HFFc6 (cell line): ENCODE results near the gene STAC. TPM values are rescaled to one million over a fixed set of nuclear protein-coding genes. Genes with fewer than 3 reads are reported as not detected.

ENCODE experiments used
- DNase-seq: peaks from one replicate; pipeline ENCODE4 v3.0.0-alpha.2; 2018
- H3K27ac Mint-ChIP-seq: 2 replicates; pipeline ENCODE4 v1.8.0; 2020; ENCODE audit warnings: mild to moderate bottlenecking, mixed read lengths
- H3K27me3 Mint-ChIP-seq: 2 replicates; pipeline ENCODE4 v1.8.0; 2021; ENCODE audit warnings: mild to moderate bottlenecking, moderate library complexity, mixed read lengths; ENCODE audit not compliant: insufficient read depth
- H3K36me3 Mint-ChIP-seq: 2 replicates; pipeline ENCODE4 v1.8.0; 2021; ENCODE audit warnings: low read depth, mixed read lengths
- H3K4me1 Mint-ChIP-seq: 2 replicates; pipeline ENCODE4 v1.8.0; 2020; ENCODE audit warnings: low read depth, mixed read lengths
- H3K4me3 Mint-ChIP-seq: 2 replicates; pipeline ENCODE4 v1.8.0; 2020; ENCODE audit warnings: mild to moderate bottlenecking, moderate library complexity, mixed read lengths
- H3K9me3 Mint-ChIP-seq: 2 replicates; pipeline ENCODE4 v1.8.0; 2020; ENCODE audit warnings: mild to moderate bottlenecking, mixed read lengths
- CTCF ChIP-seq: fragments of 200-600 bp; sonication (generic); IDR thresholded peaks from 2 replicates; pipeline ENCODE4 v1.5.0; 2021; ENCODE audit warnings: antibody characterized with exemption, mild to moderate bottlenecking
- total RNA-seq, 6 experiments: library from RNA; stranded (reverse); fragmentation: NEBNext Ultra II Directional; extraction: Animal tissue kit (Norgen Biotek cat#: 25700); gene quantifications; 2 replicates in 1 of 6; 3 replicates in 5 of 6; pipeline ENCODE4 v1.2.3, GENCODE V29; 2021

Gene STAC
- total RNA-seq, 6 experiments from 2014 or later: not detected

- no peaks in the 10 kb centered on the region for H3K36me3 Mint-ChIP-seq
- H3K4me3 Mint-ChIP-seq: no peak overlapping the region
- no peaks in the 10 kb centered on the region for H3K4me1 Mint-ChIP-seq
- TF ChIP-seq CTCF: no peak
- no peaks in the 10 kb centered on the region; the same call in 1 of the 2 replicates for H3K9me3 Mint-ChIP-seq
- DNase-seq: no peak
- peaks cover 2% of the 10 kb centered on the region; the same call in 1 of the 2 replicates for H3K27me3 Mint-ChIP-seq
- H3K27ac Mint-ChIP-seq: no peak overlapping the region
These were observed 168.4 kb downstream of the STAC start for GRCh38 chr3:36548712-36549111.

GRCh38 chr3:36557021-36557707, 176.9 kb downstream of the STAC start:
- no peak for TF ChIP-seq CTCF
- H3K4me1 Mint-ChIP-seq: no peaks in the 10 kb centered on the region
- H3K27ac Mint-ChIP-seq: no peak overlapping the region
- DNase-seq: no peak
- no peak overlapping the region for H3K4me3 Mint-ChIP-seq
- no peaks in the 10 kb centered on the region for H3K36me3 Mint-ChIP-seq
- peaks cover 2% of the 10 kb centered on the region; the same call in 1 of the 2 replicates for H3K27me3 Mint-ChIP-seq
- no peaks in the 10 kb centered on the region for H3K9me3 Mint-ChIP-seq

- no peak overlapping the region for H3K4me3 Mint-ChIP-seq
- H3K27ac Mint-ChIP-seq: no peak overlapping the region
These were observed 177.6 kb downstream of the STAC start for GRCh38 chr3:36557708-36558421.

GRCh38 chr3:36558961-36559360, 178.7 kb downstream of the STAC start:
- H3K27me3 Mint-ChIP-seq: peaks cover 2% of the 10 kb centered on the region; the same call in 1 of the 2 replicates
- H3K9me3 Mint-ChIP-seq: no peaks in the 10 kb centered on the region
- H3K36me3 Mint-ChIP-seq: no peaks in the 10 kb centered on the region
- H3K4me3 Mint-ChIP-seq: no peak overlapping the region
- no peaks in the 10 kb centered on the region for H3K4me1 Mint-ChIP-seq
- no peak for DNase-seq
- no peak overlapping the region for H3K27ac Mint-ChIP-seq
- TF ChIP-seq CTCF: no peak

More at GRCh38 chr3:36557708-36558421, 177.6 kb downstream of the STAC start:
- H3K4me1 Mint-ChIP-seq: no peaks in the 10 kb centered on the region
- no peak for TF ChIP-seq CTCF
- H3K36me3 Mint-ChIP-seq: no peaks in the 10 kb centered on the region
- no peak for DNase-seq
- peaks cover 2% of the 10 kb centered on the region; the same call in 1 of the 2 replicates for H3K27me3 Mint-ChIP-seq
- no peaks in the 10 kb centered on the region for H3K9me3 Mint-ChIP-seq

- no peak for TF ChIP-seq CTCF
- Mint-ChIP-seq H3K4me1 (no peaks in the 10 kb centered on the region), H3K4me3 (no peak overlapping the region), H3K9me3 (no peaks in the 10 kb centered on the region), H3K27me3 (peaks cover 2% of the 10 kb centered on the region; the same call in 1 of the 2 replicates), H3K27ac (no peak overlapping the region), H3K36me3 (no peaks in the 10 kb centered on the region)
- no peak for DNase-seq
These were observed 180.4 kb downstream of the STAC start for GRCh38 chr3:36560685-36561084.
